B cell (primary cell): ENCODE data around the gene FHIT. TPM values are rescaled to one million over a fixed set of nuclear protein-coding genes. Genes with fewer than 3 reads are reported as not detected.

Source experiments
- ATAC-seq: fragments of 200-7000 bp; cut with Tn5 transposase; one replicate; pipeline ENCODE4 v1.10.0; 2021; ENCODE audit warnings: low read depth, mild to moderate bottlenecking, moderate number of reproducible peaks, moderate library complexity
- CTCF ChIA-PET: fragments of 350-600 bp; sonication (Branson Sonifier 250); formaldehyde crosslinking; loops from one replicate; lab custom pipeline; 2021; ENCODE audit warnings: antibody characterized with exemption, inconsistent platforms; lab: Charles Lee
- POLR2A ChIA-PET: fragments of 350-600 bp; sonication (Branson Sonifier 250); formaldehyde crosslinking; loops from one replicate; lab custom pipeline; 2021; ENCODE audit warnings: antibody characterized with exemption; lab: Charles Lee
- DNase-seq: peaks from one replicate; pipeline ENCODE4 v3.0.0; 2013
- H2AFZ ChIP-seq: 2 replicates; pipeline ENCODE4 v1.6.1; 2012; ENCODE audit warnings: mild to moderate bottlenecking, low read depth, low read length; ENCODE audit not compliant: insufficient read depth, poor library complexity, severe bottlenecking
- H3K27ac ChIP-seq, 2 donors: 1 replicate in 1 of 2; 2 replicates in 1 of 2; pipeline ENCODE4 v1.5.1; 2012 to 2013; ENCODE audit warnings: low read length in 2 of 2, mild to moderate bottlenecking in 2 of 2, moderate library complexity in 1 of 2
- H3K27me3 ChIP-seq, 4 experiments: fragments of 200-600 bp in 1 of 4; sonication (generic) in 1 of 4; replicated peaks in 1 of 4; 1 replicate in 2 of 4; 2 replicates in 2 of 4; pipeline versions ENCODE4 v1.6.1 to v1.7.0; 2013 to 2016; ENCODE audit warnings: low read length in 3 of 4, mild to moderate bottlenecking in 2 of 4, mixed read lengths in 1 of 4, moderate library complexity in 1 of 4; ENCODE audit not compliant: insufficient read depth in 4 of 4, control insufficient read depth in 3 of 4; ENCODE audit errors: control extremely low read depth in 1 of 4
- H3K36me3 ChIP-seq, 2 experiments: replicated peaks in 1 of 2; 1 replicate in 1 of 2; 2 replicates in 1 of 2; pipeline versions ENCODE4 v1.6.1 to v1.7.1; 2013; ENCODE audit warnings: low read length in 1 of 2; ENCODE audit not compliant: insufficient read depth in 2 of 2, control insufficient read depth in 1 of 2; ENCODE audit errors: control extremely low read depth in 1 of 2, extremely low read depth in 1 of 2
- H3K4me1 ChIP-seq, 2 donors: fragments of 200-600 bp in 1 of 2; sonication (generic) in 1 of 2; 1 replicate in 1 of 2; 2 replicates in 1 of 2; pipeline versions ENCODE4 v1.5.1 to v1.6.1; 2013 to 2017; ENCODE audit warnings: low read length in 2 of 2; ENCODE audit not compliant: control insufficient read depth in 2 of 2, insufficient read depth in 2 of 2
- H3K4me2 ChIP-seq: replicated peaks from 2 replicates; pipeline ENCODE3; 2012; ENCODE audit warnings: mild to moderate bottlenecking, low read depth, low read length; ENCODE audit not compliant: poor library complexity, severe bottlenecking
- H3K4me3 ChIP-seq, 5 experiments: fragments of 200-600 bp in 1 of 5; sonication (generic) in 1 of 5; 1 replicate in 3 of 5; 2 replicates in 2 of 5; pipeline versions ENCODE4 v1.5.1 to v1.7.0; 2011 to 2016; ENCODE audit warnings: low read length in 4 of 5, mild to moderate bottlenecking in 4 of 5, low read depth in 2 of 5, control low read depth in 1 of 5, moderate library complexity in 1 of 5; ENCODE audit not compliant: insufficient read depth in 1 of 5; ENCODE audit errors: control extremely low read depth in 1 of 5, extremely low read depth in 1 of 5
- H3K79me2 ChIP-seq: fragments of 200-600 bp; sonication (generic); one replicate; pipeline ENCODE4 v1.6.0; 2016; ENCODE audit warnings: low read length; ENCODE audit not compliant: control insufficient read depth, insufficient read depth
- H3K9ac ChIP-seq: fragments of 200-600 bp; sonication (generic); 2 replicates; pipeline ENCODE4 v1.6.1; 2017; ENCODE audit warnings: mild to moderate bottlenecking, low read length, moderate library complexity
- H3K9me3 ChIP-seq, 3 donors: one replicate each; pipeline versions ENCODE4 v1.6.1 to v1.7.1; 2013; ENCODE audit warnings: low read length in 2 of 3; ENCODE audit not compliant: control insufficient read depth in 2 of 3, insufficient read depth in 1 of 3; ENCODE audit errors: control extremely low read depth in 1 of 3
- H4K20me1 ChIP-seq: 2 replicates; pipeline ENCODE4 v1.6.0; 2012; ENCODE audit warnings: mild to moderate bottlenecking, low read length; ENCODE audit not compliant: insufficient read depth, control insufficient read depth, poor library complexity, severe bottlenecking
- H3K27ac Mint-ChIP-seq: one replicate; pipeline ENCODE4 v1.8.0; 2021; ENCODE audit warnings: mixed read lengths
- H3K27me3 Mint-ChIP-seq: one replicate; pipeline ENCODE4 v1.8.0; 2021; ENCODE audit warnings: mixed read lengths
- H3K4me1 Mint-ChIP-seq: one replicate; pipeline ENCODE4 v1.8.0; 2021; ENCODE audit warnings: mixed read lengths
- H3K4me3 Mint-ChIP-seq: one replicate; pipeline ENCODE4 v1.8.0; 2021; ENCODE audit warnings: mixed read lengths
- H3K9me3 Mint-ChIP-seq: one replicate; pipeline ENCODE4 v1.8.0; 2022; ENCODE audit warnings: mixed read lengths; ENCODE audit not compliant: insufficient read depth
- CTCF ChIP-seq: fragments of 200-600 bp; IDR thresholded peaks from one replicate; pipeline ENCODE4 v1.8.0; 2022; ENCODE audit warnings: antibody characterized with exemption, mild to moderate bottlenecking
- EZH2 ChIP-seq: IDR thresholded peaks from 2 replicates; pipeline ENCODE4 v1.6.1; 2012; ENCODE audit warnings: borderline replicate concordance, low read depth, mild to moderate bottlenecking, moderate library complexity, low read length; ENCODE audit not compliant: insufficient read depth, poor library complexity, severe bottlenecking
- WGBS: methylation state at CpG from one replicate; pipeline ENCODE4 v1.1.5; 2013; ENCODE audit warnings: missing lambda C conversion rate; ENCODE audit not compliant: insufficient coverage; 5-methylcytosine and 5-hydroxymethylcytosine counted together
- intact Hi-C: fragments of 100-400 bp; cut with micrococcal nuclease; formaldehyde crosslinking; loops from one replicate; pipeline ENCODE4 v1.10.0; 2022
- polyA plus RNA-seq: library from polyadenylated mRNA; depleted of rRNA; stranded (reverse); fragments of >200 nt; gene quantifications from 2 replicates; pipeline ENCODE4 v1.2.3, GENCODE V29; 2012
- total RNA-seq, 2 donors: library from RNA; stranded (reverse); fragments of 120-200 nt in 1 of 2; gene quantifications; 1 replicate in 1 of 2; 2 replicates in 1 of 2; pipeline versions ENCODE4 v1.2.3 to v1.2.4, GENCODE V29; 2013 to 2022

Gene FHIT
- total and polyA plus RNA-seq, 2 donors (not counting 1 experiment from before 2014, with no cell fraction given) = 1.7 to 7.8 TPM

- no peak overlapping the region for H3K4me3 Mint-ChIP-seq
- intact Hi-C loops = no loop called here
- Histone ChIP-seq H3K4me2 (no peak overlapping the region), H4K20me1 (no peaks in the 10 kb centered on the region), H3K27me3 (no peaks in the 10 kb centered on the region), H3K4me1 (no peaks in the 10 kb centered on the region), H3K9me3 (no peaks in the 10 kb centered on the region), H3K4me3 (no peak overlapping the region), H3K79me2 (no peaks in the 10 kb centered on the region), H3K36me3 (no peaks in the 10 kb centered on the region), H3K9ac (no peak overlapping the region), H3K27ac (no peak overlapping the region), H2AFZ (no peak overlapping the region)
- no peak overlapping the region for H3K27ac Mint-ChIP-seq
- H3K9me3 Mint-ChIP-seq = no peaks in the 10 kb centered on the region
- no peaks in the 10 kb centered on the region for H3K4me1 Mint-ChIP-seq
- DNase-seq = no peak
- H3K27me3 Mint-ChIP-seq = no peaks in the 10 kb centered on the region
- TF ChIP-seq EZH2 (no peak), CTCF (no peak)
- ChIA-PET POLR2A (no interaction called here), CTCF (no interaction called here)
- no peak for ATAC-seq
These were observed 614.4 kb downstream of the FHIT start for GRCh38 chr3:60636846-60637245.

DNA sequence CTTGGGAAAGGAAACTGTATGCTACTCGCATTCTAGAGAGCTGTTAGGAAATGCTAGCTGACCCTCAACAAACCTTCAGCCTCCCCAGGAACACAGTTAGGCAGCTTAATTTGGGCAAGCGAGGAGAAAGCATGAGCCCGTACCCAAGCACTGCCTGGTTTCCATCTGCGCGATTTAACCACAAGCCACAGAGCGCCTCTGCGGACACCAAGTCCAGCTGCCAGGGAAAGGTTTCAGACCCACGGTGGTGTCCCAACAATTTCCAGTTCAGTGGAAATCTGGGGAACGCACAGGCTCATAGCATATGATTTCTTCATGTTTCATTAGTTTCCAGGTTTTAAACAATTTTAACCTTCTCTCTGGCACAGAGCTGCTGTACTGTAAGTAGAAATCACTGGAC lies 617.6 kb downstream of the FHIT start:
- 92% methylated on average over 8 of the region's 9 CpGs for WGBS
- H3K9me3 Mint-ChIP-seq = no peaks in the 10 kb centered on the region
- H3K4me1 ChIP-seq = no peaks in the 10 kb centered on the region

More for the DNA sequence above, 617.6 kb downstream of the FHIT start:
- H3K4me1 Mint-ChIP-seq = no peaks in the 10 kb centered on the region
- H3K4me3 Mint-ChIP-seq = no peak overlapping the region
- Histone ChIP-seq H3K79me2 (no peaks in the 10 kb centered on the region), H4K20me1 (no peaks in the 10 kb centered on the region), H3K9me3 (no peaks in the 10 kb centered on the region), H3K4me2 (no peak overlapping the region), H3K4me3 (no peak overlapping the region), H2AFZ (no peak overlapping the region), H3K27ac (no peak overlapping the region), H3K27me3 (no peaks in the 10 kb centered on the region), H3K9ac (no peak overlapping the region), H3K36me3 (no peaks in the 10 kb centered on the region)
- ATAC-seq (no peak), DNase-seq (no peak)
- H3K27me3 Mint-ChIP-seq = no peaks in the 10 kb centered on the region
- intact Hi-C loops = no loop called here
- ChIA-PET POLR2A (no interaction called here), CTCF (no interaction called here)
- no peak for TF ChIP-seq CTCF
- no peak for TF ChIP-seq EZH2
- no peak overlapping the region for H3K27ac Mint-ChIP-seq
